ENCODE data around the gene MINK1.

Gene MINK1

GRCh38 chr17:4833178-4833940 is at the start of gene MINK1:
MINK1 (plus strand) TSS chr17:4833340; CDS start chr17:4833584, 244 bp downstream.
- Histone ChIP-seq H3K4me3 (ENCODE audit: low read length) (peak within 1 kb of the TSS; percentile 73), H3K36me3 (ENCODE audit: insufficient read depth, low read length) (peaks cover 7% of the 10 kb centered on the region), H3K27me3 (ENCODE audit: insufficient read depth, low read length) (no peaks in the 10 kb centered on the region), H2AFZ (ENCODE audit: low read depth, low read length) (peak within 1 kb of the TSS; percentile 60), H3K9me3 (ENCODE audit: low read length) (no peaks in the 10 kb centered on the region), H3K4me1 (ENCODE audit: insufficient read depth, low read length) (peaks cover 14% of the 10 kb centered on the region)

GRCh38 chr17:4785311-4786105 is 47.6 kb upstream of the MINK1 start:
- H3K9me3 ChIP-seq (ENCODE audit: low read length), result no peaks in the 10 kb centered on the region
- peaks cover 4% of the 10 kb centered on the region for H3K4me1 ChIP-seq (ENCODE audit: insufficient read depth, low read length)
- H2AFZ ChIP-seq (ENCODE audit: low read depth, low read length), result no peak overlapping the region
- H3K27me3 ChIP-seq (ENCODE audit: insufficient read depth, low read length), result no peaks in the 10 kb centered on the region
- no peaks in the 10 kb centered on the region for H3K36me3 ChIP-seq (ENCODE audit: insufficient read depth, low read length)
- H3K4me3 ChIP-seq (ENCODE audit: low read length), result no peak overlapping the region

GRCh38 chr17:4786106-4786511 is 47.0 kb upstream of the MINK1 start, which contains the start of gene VMO1:
VMO1 (minus strand) TSS chr17:4786364; CDS start chr17:4786352, 12 bp downstream.
- no peaks in the 10 kb centered on the region for H3K27me3 ChIP-seq (ENCODE audit: insufficient read depth, low read length)
- no peak within 1 kb of the TSS for H3K4me3 ChIP-seq (ENCODE audit: low read length)
- H3K4me1 ChIP-seq (ENCODE audit: insufficient read depth, low read length), result peaks cover 4% of the 10 kb centered on the region
- no peak within 1 kb of the TSS for H2AFZ ChIP-seq (ENCODE audit: low read depth, low read length)
- H3K9me3 ChIP-seq (ENCODE audit: low read length), result no peaks in the 10 kb centered on the region
- no peaks in the 10 kb centered on the region for H3K36me3 ChIP-seq (ENCODE audit: insufficient read depth, low read length)

GRCh38 chr17:4786516-4786915 is 46.6 kb upstream of the MINK1 start:
- Histone ChIP-seq H3K9me3 (ENCODE audit: low read length) (no peaks in the 10 kb centered on the region), H3K4me1 (ENCODE audit: insufficient read depth, low read length) (peaks cover 4% of the 10 kb centered on the region), H2AFZ (ENCODE audit: low read depth, low read length) (no peak overlapping the region), H3K27me3 (ENCODE audit: insufficient read depth, low read length) (no peaks in the 10 kb centered on the region), H3K36me3 (ENCODE audit: insufficient read depth, low read length) (no peaks in the 10 kb centered on the region), H3K4me3 (ENCODE audit: low read length) (no peak overlapping the region)

GRCh38 chr17:4788159-4788806 is 44.9 kb upstream of the MINK1 start:
- no peaks in the 10 kb centered on the region for H3K9me3 ChIP-seq (ENCODE audit: low read length)
- H2AFZ ChIP-seq (ENCODE audit: low read depth, low read length), result no peak overlapping the region
- no peak overlapping the region for H3K4me3 ChIP-seq (ENCODE audit: low read length)
- H3K27me3 ChIP-seq (ENCODE audit: insufficient read depth, low read length), result no peaks in the 10 kb centered on the region
- peaks cover 4% of the 10 kb centered on the region for H3K4me1 ChIP-seq (ENCODE audit: insufficient read depth, low read length)
- H3K36me3 ChIP-seq (ENCODE audit: insufficient read depth, low read length), result no peaks in the 10 kb centered on the region

GRCh38 chr17:4788807-4789700 is 44.1 kb upstream of the MINK1 start, which contains the start of gene GLTPD2:
GLTPD2 (plus strand) TSS chr17:4788964; CDS start chr17:4789012, 48 bp downstream.
- Histone ChIP-seq H2AFZ (ENCODE audit: low read depth, low read length) (peak within 1 kb of the TSS; percentile 51), H3K27me3 (ENCODE audit: insufficient read depth, low read length) (no peaks in the 10 kb centered on the region)

GRCh38 chr17:4789701-4789950 is 43.5 kb upstream of the MINK1 start:
- no peaks in the 10 kb centered on the region for H3K9me3 ChIP-seq (ENCODE audit: low read length)
- peak overlapping the region; percentile 51 for H2AFZ ChIP-seq (ENCODE audit: low read depth, low read length)
- no peaks in the 10 kb centered on the region for H3K36me3 ChIP-seq (ENCODE audit: insufficient read depth, low read length)
- peak overlapping the region; percentile 50 for H3K4me3 ChIP-seq (ENCODE audit: low read length)
- no peaks in the 10 kb centered on the region for H3K27me3 ChIP-seq (ENCODE audit: insufficient read depth, low read length)
- peaks cover 4% of the 10 kb centered on the region for H3K4me1 ChIP-seq (ENCODE audit: insufficient read depth, low read length)

More at GRCh38 chr17:4788807-4789700, 44.1 kb upstream of the MINK1 start, which contains the start of gene GLTPD2:
- peaks cover 4% of the 10 kb centered on the region for H3K4me1 ChIP-seq (ENCODE audit: insufficient read depth, low read length)
- peak within 1 kb of the TSS; percentile 50 for H3K4me3 ChIP-seq (ENCODE audit: low read length)
- H3K36me3 ChIP-seq (ENCODE audit: insufficient read depth, low read length), result no peaks in the 10 kb centered on the region
- no peaks in the 10 kb centered on the region for H3K9me3 ChIP-seq (ENCODE audit: low read length)

GRCh38 chr17:4789951-4790704 is 43.0 kb upstream of the MINK1 start:
- H3K4me3 ChIP-seq (ENCODE audit: low read length), result peak overlapping the region; percentile 50
- no peaks in the 10 kb centered on the region for H3K36me3 ChIP-seq (ENCODE audit: insufficient read depth, low read length)
- H3K9me3 ChIP-seq (ENCODE audit: low read length), result no peaks in the 10 kb centered on the region
- H3K4me1 ChIP-seq (ENCODE audit: insufficient read depth, low read length), result peaks cover 4% of the 10 kb centered on the region
- H2AFZ ChIP-seq (ENCODE audit: low read depth, low read length), result peak overlapping the region; percentile 51
- no peaks in the 10 kb centered on the region for H3K27me3 ChIP-seq (ENCODE audit: insufficient read depth, low read length)

GRCh38 chr17:4790705-4791088 is 42.4 kb upstream of the MINK1 start:
- no peaks in the 10 kb centered on the region for H3K9me3 ChIP-seq (ENCODE audit: low read length)
- no peaks in the 10 kb centered on the region for H3K27me3 ChIP-seq (ENCODE audit: insufficient read depth, low read length)
- H3K36me3 ChIP-seq (ENCODE audit: insufficient read depth, low read length), result no peaks in the 10 kb centered on the region
- H3K4me3 ChIP-seq (ENCODE audit: low read length), result peak overlapping the region; percentile 50
- H3K4me1 ChIP-seq (ENCODE audit: insufficient read depth, low read length), result peaks cover 4% of the 10 kb centered on the region
- peak overlapping the region; percentile 51 for H2AFZ ChIP-seq (ENCODE audit: low read depth, low read length)

GRCh38 chr17:4795168-4795567 is 38.0 kb upstream of the MINK1 start:
- peak overlapping the region; percentile 47 for H2AFZ ChIP-seq (ENCODE audit: low read depth, low read length)
- H3K27me3 ChIP-seq (ENCODE audit: insufficient read depth, low read length), result no peaks in the 10 kb centered on the region
- H3K36me3 ChIP-seq (ENCODE audit: insufficient read depth, low read length), result peaks cover 21% of the 10 kb centered on the region
- no peaks in the 10 kb centered on the region for H3K9me3 ChIP-seq (ENCODE audit: low read length)
- H3K4me3 ChIP-seq (ENCODE audit: low read length), result no peak overlapping the region
- H3K4me1 ChIP-seq (ENCODE audit: insufficient read depth, low read length), result peaks cover 9% of the 10 kb centered on the region

GRCh38 chr17:4796552-4796920 is 36.6 kb upstream of the MINK1 start:
- Histone ChIP-seq H3K36me3 (ENCODE audit: insufficient read depth, low read length) (peaks cover 21% of the 10 kb centered on the region), H3K4me3 (ENCODE audit: low read length) (peak overlapping the region; percentile 92), H3K9me3 (ENCODE audit: low read length) (no peaks in the 10 kb centered on the region), H3K4me1 (ENCODE audit: insufficient read depth, low read length) (peaks cover 9% of the 10 kb centered on the region), H3K27me3 (ENCODE audit: insufficient read depth, low read length) (no peaks in the 10 kb centered on the region), H2AFZ (ENCODE audit: low read depth, low read length) (no peak overlapping the region)

Data from neuron (in vitro differentiated cells).